HL-60 (cell line): ENCODE results near the gene POLR2L.

Experiments used
- DNase-seq, 2 experiments: peaks; one replicate each; pipeline ENCODE4 v3.0.0-alpha.2; 2010 to 2020; ENCODE audit warnings: low read depth in 1 of 2, low spot score in 1 of 2
- H3K27ac ChIP-seq: fragments of 250-450 bp; sonication (Bioruptor Pico); replicated peaks from 2 replicates; pipeline ENCODE4 v1.5.1; 2020; ENCODE audit warnings: mild to moderate bottlenecking, moderate library complexity
- H3K27me3 ChIP-seq: fragments of 250-450 bp; sonication (Bioruptor Pico); 2 replicates; pipeline ENCODE4 v1.5.1; 2021; ENCODE audit warnings: mild to moderate bottlenecking, moderate library complexity; ENCODE audit not compliant: insufficient read depth, poor library complexity, severe bottlenecking
- H3K4me3 ChIP-seq: replicated peaks from 2 replicates; pipeline ENCODE4 v1.5.1; 2011; ENCODE audit warnings: mild to moderate bottlenecking, control low read depth, low read length; ENCODE audit not compliant: insufficient read depth
- GABPA ChIP-seq: IDR thresholded peaks from 2 replicates; pipeline ENCODE4 v1.6.1; 2012; ENCODE audit warnings: low read depth
- POLR2AphosphoS5 ChIP-seq: IDR thresholded peaks from 2 replicates; pipeline ENCODE4 v1.6.1; 2012; ENCODE audit warnings: low read depth
- SPI1 ChIP-seq: IDR thresholded peaks from 2 replicates; pipeline ENCODE4 v1.6.1; 2012; ENCODE audit warnings: low read depth, mild to moderate bottlenecking, borderline replicate concordance
- TF ChIP-seq, protein P1 (sequence below): IDR thresholded peaks from 2 replicates; pipeline ENCODE4 v1.6.1; 2012; ENCODE audit warnings: low read depth; ENCODE audit not compliant: insufficient replicate concordance
- TF ChIP-seq, protein P2 (sequence below): IDR thresholded peaks from one replicate; pipeline ENCODE4 v1.5.1; 2011; ENCODE audit warnings: low read length, control low read depth, inconsistent platforms; ENCODE audit not compliant: insufficient read depth

Gene POLR2L

DNA sequence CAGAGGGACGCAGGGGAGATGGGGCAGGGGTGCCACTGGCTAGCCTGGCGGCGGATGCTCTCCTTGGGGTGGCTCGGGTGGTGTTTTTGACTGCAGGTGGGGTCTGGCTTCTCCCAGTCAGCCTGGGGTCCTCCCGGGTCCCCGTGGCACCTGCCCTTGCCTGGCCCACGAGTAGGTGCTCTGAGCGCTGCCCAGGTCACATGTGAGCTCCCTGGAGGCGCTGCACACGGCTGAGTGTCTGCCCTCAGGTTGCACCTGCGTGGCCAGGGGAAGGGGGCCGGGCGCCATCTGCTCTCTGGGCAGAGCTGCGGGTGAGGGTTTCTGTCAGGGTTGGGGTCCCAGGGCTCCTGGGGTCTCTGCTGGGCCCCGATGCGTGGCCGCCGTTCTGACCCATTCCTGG lies 5.5 kb upstream of the POLR2L start:
- Histone ChIP-seq H3K4me3 (no peak overlapping the region), H3K27ac (no peak overlapping the region), H3K27me3 (peaks cover 11% of the 10 kb centered on the region)
- DNase-seq: no peak
- TF ChIP-seq POLR2AphosphoS5 (no peak), GABPA (no peak), SPI1 (no peak)
- TF ChIP-seq, protein P1, sequence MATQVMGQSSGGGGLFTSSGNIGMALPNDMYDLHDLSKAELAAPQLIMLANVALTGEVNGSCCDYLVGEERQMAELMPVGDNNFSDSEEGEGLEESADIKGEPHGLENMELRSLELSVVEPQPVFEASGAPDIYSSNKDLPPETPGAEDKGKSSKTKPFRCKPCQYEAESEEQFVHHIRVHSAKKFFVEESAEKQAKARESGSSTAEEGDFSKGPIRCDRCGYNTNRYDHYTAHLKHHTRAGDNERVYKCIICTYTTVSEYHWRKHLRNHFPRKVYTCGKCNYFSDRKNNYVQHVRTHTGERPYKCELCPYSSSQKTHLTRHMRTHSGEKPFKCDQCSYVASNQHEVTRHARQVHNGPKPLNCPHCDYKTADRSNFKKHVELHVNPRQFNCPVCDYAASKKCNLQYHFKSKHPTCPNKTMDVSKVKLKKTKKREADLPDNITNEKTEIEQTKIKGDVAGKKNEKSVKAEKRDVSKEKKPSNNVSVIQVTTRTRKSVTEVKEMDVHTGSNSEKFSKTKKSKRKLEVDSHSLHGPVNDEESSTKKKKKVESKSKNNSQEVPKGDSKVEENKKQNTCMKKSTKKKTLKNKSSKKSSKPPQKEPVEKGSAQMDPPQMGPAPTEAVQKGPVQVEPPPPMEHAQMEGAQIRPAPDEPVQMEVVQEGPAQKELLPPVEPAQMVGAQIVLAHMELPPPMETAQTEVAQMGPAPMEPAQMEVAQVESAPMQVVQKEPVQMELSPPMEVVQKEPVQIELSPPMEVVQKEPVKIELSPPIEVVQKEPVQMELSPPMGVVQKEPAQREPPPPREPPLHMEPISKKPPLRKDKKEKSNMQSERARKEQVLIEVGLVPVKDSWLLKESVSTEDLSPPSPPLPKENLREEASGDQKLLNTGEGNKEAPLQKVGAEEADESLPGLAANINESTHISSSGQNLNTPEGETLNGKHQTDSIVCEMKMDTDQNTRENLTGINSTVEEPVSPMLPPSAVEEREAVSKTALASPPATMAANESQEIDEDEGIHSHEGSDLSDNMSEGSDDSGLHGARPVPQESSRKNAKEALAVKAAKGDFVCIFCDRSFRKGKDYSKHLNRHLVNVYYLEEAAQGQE: no peak
- TF ChIP-seq, protein P2, sequence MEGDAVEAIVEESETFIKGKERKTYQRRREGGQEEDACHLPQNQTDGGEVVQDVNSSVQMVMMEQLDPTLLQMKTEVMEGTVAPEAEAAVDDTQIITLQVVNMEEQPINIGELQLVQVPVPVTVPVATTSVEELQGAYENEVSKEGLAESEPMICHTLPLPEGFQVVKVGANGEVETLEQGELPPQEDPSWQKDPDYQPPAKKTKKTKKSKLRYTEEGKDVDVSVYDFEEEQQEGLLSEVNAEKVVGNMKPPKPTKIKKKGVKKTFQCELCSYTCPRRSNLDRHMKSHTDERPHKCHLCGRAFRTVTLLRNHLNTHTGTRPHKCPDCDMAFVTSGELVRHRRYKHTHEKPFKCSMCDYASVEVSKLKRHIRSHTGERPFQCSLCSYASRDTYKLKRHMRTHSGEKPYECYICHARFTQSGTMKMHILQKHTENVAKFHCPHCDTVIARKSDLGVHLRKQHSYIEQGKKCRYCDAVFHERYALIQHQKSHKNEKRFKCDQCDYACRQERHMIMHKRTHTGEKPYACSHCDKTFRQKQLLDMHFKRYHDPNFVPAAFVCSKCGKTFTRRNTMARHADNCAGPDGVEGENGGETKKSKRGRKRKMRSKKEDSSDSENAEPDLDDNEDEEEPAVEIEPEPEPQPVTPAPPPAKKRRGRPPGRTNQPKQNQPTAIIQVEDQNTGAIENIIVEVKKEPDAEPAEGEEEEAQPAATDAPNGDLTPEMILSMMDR: no peak

DNA sequence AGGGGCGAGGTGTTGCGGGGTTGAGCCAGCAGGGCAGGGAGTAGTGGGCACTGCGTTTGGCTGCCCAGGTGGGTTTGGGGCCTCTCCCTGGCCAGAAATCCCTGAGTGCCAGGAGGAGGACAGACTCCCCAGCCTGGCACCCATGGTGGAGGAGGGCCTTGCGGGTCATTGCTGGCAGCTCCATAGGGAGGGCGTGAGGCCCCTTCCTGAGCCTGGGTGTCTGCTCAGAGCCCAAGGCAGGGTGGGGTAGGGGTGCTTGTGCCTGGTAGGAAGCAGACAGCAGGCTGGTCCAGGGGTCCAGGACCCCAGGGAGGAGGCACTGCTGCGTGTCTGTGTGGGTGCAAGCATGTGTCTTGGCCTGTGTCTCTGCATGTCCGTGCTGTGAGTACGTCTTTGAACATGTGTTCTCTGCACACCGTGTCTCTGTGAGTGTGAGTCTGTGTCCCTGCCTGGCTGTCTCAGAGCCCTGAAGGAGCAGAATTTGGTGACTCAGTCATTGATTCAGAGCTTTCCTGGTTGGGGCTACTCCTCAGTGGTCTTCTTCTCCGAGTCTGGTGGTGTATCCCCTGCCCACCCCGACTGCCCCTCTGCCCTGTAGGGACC lies 4.3 kb upstream of the POLR2L start:
- DNase-seq: no peak
- TF ChIP-seq POLR2AphosphoS5: no peak
- no peak for TF ChIP-seq SPI1
- TF ChIP-seq, protein P1: no peak
- peaks cover 11% of the 10 kb centered on the region for H3K27me3 ChIP-seq

DNA sequence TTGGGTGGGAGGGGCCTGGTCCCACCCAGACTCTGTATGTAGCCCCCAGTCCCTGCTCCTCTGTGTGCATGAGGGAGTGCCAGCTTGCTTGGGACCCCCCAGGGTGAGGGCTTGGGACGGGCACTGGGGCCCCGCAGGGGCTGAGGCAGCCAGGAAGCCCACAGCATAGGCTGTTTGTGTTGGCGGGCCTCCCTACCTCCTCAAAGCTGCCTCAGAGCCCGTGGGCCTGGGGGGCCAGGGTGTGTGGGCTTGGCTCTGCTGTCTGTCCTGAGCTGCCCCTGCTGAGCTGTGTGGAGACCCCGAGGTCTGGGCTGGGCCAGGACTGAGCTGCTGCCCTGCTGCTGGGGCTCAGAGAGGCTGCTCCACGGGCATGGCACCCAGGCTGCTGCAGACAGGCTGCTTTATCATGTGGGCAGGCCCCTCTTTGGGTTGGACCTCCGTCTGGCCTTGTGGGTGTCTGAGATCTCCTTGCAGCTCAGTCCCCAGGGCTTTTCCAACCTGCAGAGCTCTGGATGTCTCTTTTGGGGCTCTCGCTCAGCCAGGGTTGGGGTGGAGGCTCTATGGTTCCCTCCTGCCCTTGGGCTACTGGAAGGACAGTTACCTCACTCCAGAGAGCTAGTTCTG lies 3.7 kb upstream of the POLR2L start:
- Histone ChIP-seq H3K27ac (no peak overlapping the region), H3K4me3 (no peak overlapping the region), H3K27me3 (peaks cover 11% of the 10 kb centered on the region)
- DNase-seq: no peak
- TF ChIP-seq GABPA (no peak), POLR2AphosphoS5 (no peak), SPI1 (no peak)
- TF ChIP-seq, protein P1: no peak
- TF ChIP-seq, protein P2: no peak

More for the DNA sequence above, 4.3 kb upstream of the POLR2L start:
- H3K27ac ChIP-seq: no peak overlapping the region
- H3K4me3 ChIP-seq: no peak overlapping the region
